Adrenal gland (tissue), 12 donors: ENCODE results near the gene MARCHF4. TPM values are rescaled to one million over a fixed set of nuclear protein-coding genes. Genes with fewer than 3 reads are reported as not detected.

Experiments
- DNase-seq, 7 donors: peaks; one replicate each; pipeline ENCODE4 v3.0.0-alpha.2; 2019 to 2020
- H3K27ac ChIP-seq, 5 donors: fragments of 200-600 bp; sonication (generic) in 4 of 5; 1 replicate in 3 of 5; 2 replicates in 2 of 5; pipeline versions ENCODE4 v1.5.1 to v1.8.0; 2016 to 2020; ENCODE audit warnings: mild to moderate bottlenecking in 1 of 5
- H3K27me3 ChIP-seq: fragments of 200-600 bp; 2 replicates; pipeline ENCODE4 v1.8.0; 2021
- H3K36me3 ChIP-seq, 2 donors: fragments of 200-600 bp; replicated peaks in 1 of 2; 1 replicate in 1 of 2; 2 replicates in 1 of 2; pipeline versions ENCODE4 v1.5.1 to v1.8.0; 2018 to 2022
- H3K4me1 ChIP-seq, 2 donors: fragments of 200-600 bp; replicated peaks in 1 of 2; 1 replicate in 1 of 2; 2 replicates in 1 of 2; pipeline versions ENCODE4 v1.5.1 to v1.8.0; 2018 to 2021
- H3K4me3 ChIP-seq, 4 donors: fragments of 200-600 bp; sonication (generic) in 3 of 4; one replicate each; pipeline ENCODE4 v1.5.1; 2016 to 2018
- H3K9me3 ChIP-seq, 3 donors: fragments of 200-600 bp; sonication (generic) in 1 of 3; replicated peaks in 1 of 3; 1 replicate in 2 of 3; 2 replicates in 1 of 3; pipeline versions ENCODE4 v1.5.1 to v1.8.0; 2016 to 2021
- POLR2A ChIP-seq, 2 donors: fragments of 450-650 bp; IDR thresholded peaks; one replicate each; pipeline ENCODE4 v1.6.1; 2017; ENCODE audit warnings: antibody characterized with exemption in 2 of 2, mild to moderate bottlenecking in 2 of 2, moderate library complexity in 1 of 2
- WGBS, 4 donors: extraction: QIAGEN DNeasy Blood & Tissue Kit in 2 of 4; methylation state at CpG; one replicate each; pipeline versions ENCODE4 v1.1.5 to v1.1.7; 2013 to 2017; 5-methylcytosine and 5-hydroxymethylcytosine counted together
- intact Hi-C, 2 donors: fragments of 100-400 bp; cut with DNase I; formaldehyde crosslinking; loops; one replicate each; pipeline versions ENCODE4 v1.14.1 to v1.15.0; 2022 to 2023
- polyA plus RNA-seq, 3 donors: library from polyadenylated mRNA; stranded (reverse); fragments of 200-250 nt in 2 of 3; fragments of 350-450 nt in 1 of 3; fragmentation: Illumina TruSeq in 1 of 3; extraction: RNeasy Lipid Tissue Mini Kit (QIAGEN cat#74804) in 1 of 3; gene quantifications; one replicate each; pipeline ENCODE4 v1.2.3, GENCODE V29; 2013 to 2014
- total RNA-seq, 9 donors: library from RNA; depleted of rRNA in 4 of 9; stranded (reverse); fragments of >200 nt in 4 of 9; fragments of 120-200 nt in 1 of 9; fragmentation: NEBNext Ultra II Directional in 1 of 9; extraction: Animal tissue kit (Norgen Biotek cat#: 25700) in 1 of 9; gene quantifications; one replicate each; pipeline versions ENCODE4 v1.1.0 to v1.2.4, GENCODE V29; 2013 to 2023
- TF ChIP-seq, protein P1 (sequence below), 6 experiments: fragments of 450-650 bp in 4 of 6; fragments of 200-600 bp in 2 of 6; sonication (generic) in 1 of 6; IDR thresholded peaks; 1 replicate in 5 of 6; 2 replicates in 1 of 6; pipeline versions ENCODE4 v1.5.1 to v1.8.0; 2016 to 2021; ENCODE audit warnings: antibody characterized with exemption in 6 of 6, mild to moderate bottlenecking in 2 of 6, moderate library complexity in 1 of 6
- donor health status: healthy with polysubstance abuse.
- donor health status: Bipolar disorder and iron deficiency.
- donor health status: DM: yes; HTN: yes; CAD: no.
- donor health status: DM: no; HTN: no; CAD: no.
- donor health status: DM: no; HTN: no; CAD: no.
- donor health status: DM: yes; HTN: yes; CAD: no.

Gene MARCHF4
- total and polyA plus RNA-seq, 12 donors = 0.13 to 1.8 (median 0.96) TPM; not detected in 5

DNA sequence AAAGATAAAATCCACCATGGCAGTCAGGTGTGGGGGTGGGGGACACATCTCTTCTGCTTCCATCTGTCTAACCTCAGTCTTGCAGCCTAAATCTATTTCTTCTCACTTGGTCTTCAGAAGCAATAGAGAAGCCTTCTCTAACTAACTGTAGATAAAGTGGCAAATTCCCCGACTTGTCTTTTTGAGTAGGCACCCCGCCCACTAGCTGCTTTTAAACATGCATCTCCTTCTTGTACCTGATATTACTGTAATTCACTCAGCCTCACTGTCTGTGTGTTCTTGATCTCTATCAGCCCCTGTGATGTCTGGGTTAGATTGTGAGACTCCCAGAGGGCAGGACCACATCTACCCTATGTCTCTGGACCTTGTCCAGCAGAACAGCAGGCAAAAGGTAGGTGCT is 6.8 kb downstream of the MARCHF4 start:
- Histone ChIP-seq H3K9me3 (no peaks in the 10 kb centered on the region), H3K36me3 (no peaks in the 10 kb centered on the region), H3K4me3 (no peak overlapping the region), H3K27me3 (peaks cover 11% of the 10 kb centered on the region), H3K27ac (no peak overlapping the region), H3K4me1 (no peaks in the 10 kb centered on the region)
- no peak for TF ChIP-seq POLR2A (IDR thresholded peaks at IDR 0.05)
- TF ChIP-seq, protein P1, sequence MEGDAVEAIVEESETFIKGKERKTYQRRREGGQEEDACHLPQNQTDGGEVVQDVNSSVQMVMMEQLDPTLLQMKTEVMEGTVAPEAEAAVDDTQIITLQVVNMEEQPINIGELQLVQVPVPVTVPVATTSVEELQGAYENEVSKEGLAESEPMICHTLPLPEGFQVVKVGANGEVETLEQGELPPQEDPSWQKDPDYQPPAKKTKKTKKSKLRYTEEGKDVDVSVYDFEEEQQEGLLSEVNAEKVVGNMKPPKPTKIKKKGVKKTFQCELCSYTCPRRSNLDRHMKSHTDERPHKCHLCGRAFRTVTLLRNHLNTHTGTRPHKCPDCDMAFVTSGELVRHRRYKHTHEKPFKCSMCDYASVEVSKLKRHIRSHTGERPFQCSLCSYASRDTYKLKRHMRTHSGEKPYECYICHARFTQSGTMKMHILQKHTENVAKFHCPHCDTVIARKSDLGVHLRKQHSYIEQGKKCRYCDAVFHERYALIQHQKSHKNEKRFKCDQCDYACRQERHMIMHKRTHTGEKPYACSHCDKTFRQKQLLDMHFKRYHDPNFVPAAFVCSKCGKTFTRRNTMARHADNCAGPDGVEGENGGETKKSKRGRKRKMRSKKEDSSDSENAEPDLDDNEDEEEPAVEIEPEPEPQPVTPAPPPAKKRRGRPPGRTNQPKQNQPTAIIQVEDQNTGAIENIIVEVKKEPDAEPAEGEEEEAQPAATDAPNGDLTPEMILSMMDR (IDR thresholded peaks at IDR 0.05) = no peak
- DNase-seq = no peak
- intact Hi-C loops = no loop called here
- WGBS, 4 donors = 82 to 89% (median 86%) methylated on average over 2 of the region's 2 CpGs

DNA sequence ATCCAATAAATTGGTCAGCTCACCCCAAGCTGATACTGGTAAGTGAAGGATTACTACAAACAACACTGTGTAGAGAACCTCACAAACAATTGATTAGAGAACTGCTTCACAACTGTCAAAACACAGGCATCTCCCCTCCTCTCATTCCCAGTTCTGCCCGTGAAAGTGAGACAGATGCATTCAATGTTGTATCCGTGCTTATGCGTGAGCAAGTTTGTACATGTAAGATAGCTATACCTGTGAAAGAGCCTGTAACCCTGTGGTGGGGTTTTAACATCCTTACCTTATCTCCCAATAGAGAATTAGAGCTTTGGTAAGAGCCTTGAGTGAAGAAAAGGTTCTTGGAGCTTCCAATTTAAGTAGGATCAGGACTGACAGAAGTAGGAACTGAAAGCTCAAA is 9.1 kb downstream of the MARCHF4 start:
- H3K4me3 ChIP-seq = no peak overlapping the region
- no peaks in the 10 kb centered on the region for H3K4me1 ChIP-seq
- TF ChIP-seq, protein P1 (IDR thresholded peaks at IDR 0.05) = no peak
- TF ChIP-seq POLR2A (IDR thresholded peaks at IDR 0.05) = no peak
- no peak overlapping the region for H3K27ac ChIP-seq
- no peaks in the 10 kb centered on the region for H3K9me3 ChIP-seq
- peaks cover 3% of the 10 kb centered on the region for H3K27me3 ChIP-seq
- no peaks in the 10 kb centered on the region for H3K36me3 ChIP-seq
- no peak for DNase-seq
- intact Hi-C loops = no loop called here
- 77 to 92% (median 86%) methylated on average over 3 of the region's 3 CpGs for WGBS, 4 donors

DNA sequence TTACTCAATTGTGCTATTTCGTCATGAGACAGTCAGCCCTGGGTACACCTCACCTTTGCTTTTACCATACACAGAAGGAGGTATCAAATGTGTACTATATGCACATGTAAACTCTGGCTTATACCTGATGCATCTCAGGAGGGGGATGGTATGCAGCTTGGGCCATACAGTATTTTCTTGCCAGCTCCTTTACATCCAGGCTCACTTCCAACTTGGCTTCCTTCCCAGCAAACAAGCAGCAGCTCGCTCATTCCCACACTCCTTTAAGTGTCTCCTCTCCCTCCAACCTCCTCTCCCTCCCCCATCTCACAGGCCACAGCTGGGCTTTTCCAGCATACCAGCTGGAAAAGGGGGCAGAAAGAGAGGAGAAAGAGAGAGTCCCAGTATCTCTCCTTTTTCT is 9.6 kb downstream of the MARCHF4 start:
- intact Hi-C loops = no loop called here

DNA sequence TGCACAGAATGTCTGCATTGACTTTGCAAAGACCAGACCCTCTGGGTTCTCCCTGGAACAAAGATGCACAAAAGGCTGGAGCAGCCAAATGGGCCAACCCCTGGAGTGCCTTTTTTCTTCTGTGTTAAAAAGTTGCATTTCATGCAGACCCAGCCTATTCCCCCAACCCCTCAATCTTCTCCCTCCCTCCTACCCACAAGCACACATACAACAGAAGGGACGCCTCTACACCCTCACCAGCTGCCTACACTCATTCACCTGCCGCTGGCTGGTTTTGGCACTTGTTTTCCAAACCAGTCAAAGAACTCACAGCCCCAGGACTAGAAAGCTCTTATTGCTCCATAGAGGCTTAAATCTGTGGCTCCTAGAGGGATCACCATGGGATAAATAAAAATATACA is 16.6 kb downstream of the MARCHF4 start:
- peaks cover 3% of the 10 kb centered on the region for H3K27me3 ChIP-seq
- H3K27ac ChIP-seq = no peak overlapping the region
- H3K4me3 ChIP-seq = no peak overlapping the region
- intact Hi-C loops = no loop called here
- no peaks in the 10 kb centered on the region for H3K9me3 ChIP-seq
- TF ChIP-seq, protein P1 (IDR thresholded peaks at IDR 0.05) = no peak
- TF ChIP-seq POLR2A (IDR thresholded peaks at IDR 0.05) = no peak
- DNase-seq = no peak
- H3K4me1 ChIP-seq = no peaks in the 10 kb centered on the region
- no peaks in the 10 kb centered on the region for H3K36me3 ChIP-seq
- 64 to 88% (median 72%) methylated on average over 2 of the region's 2 CpGs for WGBS, 4 donors

More for the DNA sequence above, 9.6 kb downstream of the MARCHF4 start:
- Histone ChIP-seq H3K36me3 (no peaks in the 10 kb centered on the region), H3K27me3 (peaks cover 3% of the 10 kb centered on the region), H3K4me1 (no peaks in the 10 kb centered on the region), H3K4me3 (no peak overlapping the region), H3K9me3 (no peaks in the 10 kb centered on the region), H3K27ac (no peak overlapping the region)
- DNase-seq = no peak
- TF ChIP-seq, protein P1 (IDR thresholded peaks at IDR 0.05) = no peak
- TF ChIP-seq POLR2A (IDR thresholded peaks at IDR 0.05) = no peak
- WGBS, 4 donors = 45 to 58% (median 53%) methylated on average over 2 of the region's 2 CpGs
